Lung (tissue), 12 donors: ENCODE measurements around the gene AMBRA1. TPM values are rescaled to one million over a fixed set of nuclear protein-coding genes. Genes with fewer than 3 reads are reported as not detected.

ENCODE experiments used
- ATAC-seq: fragments of 200-7000 bp; cut with Tn5 transposase; one replicate; pipeline ENCODE4 v1.9.1; 2020; ENCODE audit warnings: moderate number of reproducible peaks; ENCODE audit not compliant: insufficient read depth, low FRiP score
- DNase-seq, 3 donors: peaks; one replicate each; pipeline ENCODE4 v3.0.0-alpha.2; 2013 to 2017
- H3K27ac ChIP-seq, 2 donors: one replicate each; pipeline ENCODE4 v1.5.1; 2013; ENCODE audit warnings: mild to moderate bottlenecking in 2 of 2, moderate library complexity in 2 of 2, control low read depth in 1 of 2, inconsistent platforms in 1 of 2, low read depth in 1 of 2, low read length in 1 of 2
- H3K27me3 ChIP-seq, 3 donors: one replicate each; pipeline ENCODE4 v1.5.1; 2013; ENCODE audit warnings: low read length in 2 of 3; ENCODE audit not compliant: control insufficient read depth in 3 of 3, insufficient read depth in 3 of 3
- H3K36me3 ChIP-seq, 4 donors: one replicate each; pipeline ENCODE4 v1.5.1; 2013; ENCODE audit warnings: low read length in 4 of 4, mild to moderate bottlenecking in 1 of 4, moderate library complexity in 1 of 4; ENCODE audit not compliant: control insufficient read depth in 4 of 4, insufficient read depth in 4 of 4
- H3K4me1 ChIP-seq, 5 donors: one replicate each; pipeline ENCODE4 v1.5.1; 2013; ENCODE audit warnings: low read length in 5 of 5, mild to moderate bottlenecking in 2 of 5, moderate library complexity in 1 of 5; ENCODE audit not compliant: control insufficient read depth in 5 of 5, insufficient read depth in 5 of 5
- H3K4me3 ChIP-seq: one replicate; pipeline ENCODE4 v1.5.1; 2013; ENCODE audit warnings: mild to moderate bottlenecking, control low read depth, moderate library complexity
- H3K9ac ChIP-seq, 2 donors: one replicate each; pipeline ENCODE4 v1.5.1; 2013; ENCODE audit warnings: low read length in 2 of 2, control low read depth in 1 of 2; ENCODE audit not compliant: insufficient read depth in 1 of 2
- H3K9me3 ChIP-seq, 4 donors: one replicate each; pipeline ENCODE4 v1.5.1; 2013; ENCODE audit warnings: low read length in 3 of 4, mild to moderate bottlenecking in 1 of 4, moderate library complexity in 1 of 4; ENCODE audit not compliant: control insufficient read depth in 4 of 4, insufficient read depth in 3 of 4
- WGBS, 2 donors: extraction: QIAGEN DNeasy Blood & Tissue Kit; methylation state at CpG; one replicate each; pipeline ENCODE4 v1.1.7; 2013; 5-methylcytosine and 5-hydroxymethylcytosine counted together
- polyA plus RNA-seq, 2 donors: library from polyadenylated mRNA; stranded (reverse); fragments of 200-250 nt; gene quantifications; one replicate each; pipeline ENCODE4 v1.2.1, GENCODE V29; 2013
- total RNA-seq, 2 donors: library from RNA; depleted of rRNA in 1 of 2; stranded (reverse); fragments of >200 nt in 1 of 2; gene quantifications; one replicate each; pipeline ENCODE4 v1.2.1, GENCODE V29; 2014 to 2021
- TF ChIP-seq, protein P1 (sequence below): IDR thresholded peaks from 2 replicates; pipeline ENCODE4 v1.5.1; 2012; ENCODE audit warnings: mild to moderate bottlenecking; ENCODE audit errors: control extremely low read depth, extremely low read depth
- donor health status: control.
- donor health status: control.
- donor health status: Bipolar disorder and iron deficiency.
- donor health status: healthy.
- donor health status: DM: yes; HTN: yes; CAD: no.

AMBRA1 gene
- total and polyA plus RNA-seq, 4 donors: 7.4 to 41.2 (median 23.7) TPM

DNA sequence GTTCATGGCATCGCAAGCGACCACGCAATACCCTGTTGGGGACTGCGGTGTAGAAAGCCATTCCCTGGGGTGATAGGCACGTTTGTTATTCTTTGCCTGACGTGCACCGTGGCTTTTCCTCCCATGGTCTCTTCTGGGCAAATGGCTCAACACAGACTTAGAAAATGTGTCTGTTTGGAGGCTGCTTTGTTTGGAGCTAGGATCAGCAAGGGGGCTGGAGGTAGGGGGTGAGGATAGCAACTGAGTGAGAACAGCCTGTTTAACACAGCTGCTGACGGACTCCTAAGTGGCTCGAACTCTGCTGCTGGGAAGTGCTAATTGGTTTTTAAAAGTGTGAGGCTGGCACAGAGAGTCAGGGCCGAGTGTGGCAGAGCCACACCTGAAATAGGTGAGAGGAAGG, 186.2 kb downstream of the AMBRA1 start:
- Histone ChIP-seq H3K9me3 (no peaks in the 10 kb centered on the region), H3K27ac (no peak overlapping the region), H3K27me3 (no peaks in the 10 kb centered on the region), H3K36me3 (peaks cover 0 to 51% (median 15%) of the 10 kb centered on the region in 4 donors), H3K4me1 (peaks cover 0 to 3% (median 0%) of the 10 kb centered on the region in 5 donors), H3K4me3 (no peak overlapping the region), H3K9ac (no peak overlapping the region)
- 86 to 94% methylated on average over 10 of the region's 10 CpGs for WGBS, 2 donors
- no peak for DNase-seq
- no peak for ATAC-seq
- TF ChIP-seq, protein P1, sequence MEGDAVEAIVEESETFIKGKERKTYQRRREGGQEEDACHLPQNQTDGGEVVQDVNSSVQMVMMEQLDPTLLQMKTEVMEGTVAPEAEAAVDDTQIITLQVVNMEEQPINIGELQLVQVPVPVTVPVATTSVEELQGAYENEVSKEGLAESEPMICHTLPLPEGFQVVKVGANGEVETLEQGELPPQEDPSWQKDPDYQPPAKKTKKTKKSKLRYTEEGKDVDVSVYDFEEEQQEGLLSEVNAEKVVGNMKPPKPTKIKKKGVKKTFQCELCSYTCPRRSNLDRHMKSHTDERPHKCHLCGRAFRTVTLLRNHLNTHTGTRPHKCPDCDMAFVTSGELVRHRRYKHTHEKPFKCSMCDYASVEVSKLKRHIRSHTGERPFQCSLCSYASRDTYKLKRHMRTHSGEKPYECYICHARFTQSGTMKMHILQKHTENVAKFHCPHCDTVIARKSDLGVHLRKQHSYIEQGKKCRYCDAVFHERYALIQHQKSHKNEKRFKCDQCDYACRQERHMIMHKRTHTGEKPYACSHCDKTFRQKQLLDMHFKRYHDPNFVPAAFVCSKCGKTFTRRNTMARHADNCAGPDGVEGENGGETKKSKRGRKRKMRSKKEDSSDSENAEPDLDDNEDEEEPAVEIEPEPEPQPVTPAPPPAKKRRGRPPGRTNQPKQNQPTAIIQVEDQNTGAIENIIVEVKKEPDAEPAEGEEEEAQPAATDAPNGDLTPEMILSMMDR: no peak

DNA sequence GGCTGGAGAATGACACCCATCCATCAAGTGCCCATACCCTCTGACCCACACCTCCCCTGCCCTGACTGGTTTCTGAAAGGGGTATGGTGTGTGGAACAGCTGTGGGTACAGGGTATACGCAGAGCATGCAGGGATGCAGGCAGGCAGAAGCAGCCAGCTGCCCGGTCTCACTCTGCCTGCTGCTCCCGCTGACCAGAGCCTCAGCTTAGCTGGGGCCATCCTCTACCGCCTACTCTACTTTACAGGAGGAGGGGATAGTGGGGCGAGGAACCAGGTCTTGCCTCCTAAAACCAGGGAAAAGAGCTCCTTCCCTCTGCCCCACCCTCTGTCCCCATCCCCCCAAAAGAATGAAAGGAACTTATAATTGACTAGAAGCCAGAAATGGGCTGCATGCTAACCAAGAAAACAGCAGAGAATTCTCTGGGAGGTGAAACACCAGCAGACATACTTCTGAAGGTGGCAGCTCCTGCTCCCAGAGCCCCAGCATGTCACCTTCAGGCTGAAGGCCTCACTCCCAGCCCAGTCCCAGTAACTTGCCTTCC, 189.3 kb downstream of the AMBRA1 start:
- TF ChIP-seq, protein P1: no peak
- Histone ChIP-seq H3K4me3 (no peak overlapping the region), H3K9ac (no peak overlapping the region), H3K9me3 (no peaks in the 10 kb centered on the region), H3K36me3 (peaks cover 0 to 49% (median 13%) of the 10 kb centered on the region in 4 donors), H3K27me3 (no peaks in the 10 kb centered on the region), H3K27ac (no peak overlapping the region), H3K4me1 (peaks cover 0 to 3% (median 0%) of the 10 kb centered on the region in 5 donors)
- ATAC-seq: no peak
- DNase-seq: no peak
- 87 to 93% methylated on average over 5 of the region's 5 CpGs for WGBS, 2 donors

DNA sequence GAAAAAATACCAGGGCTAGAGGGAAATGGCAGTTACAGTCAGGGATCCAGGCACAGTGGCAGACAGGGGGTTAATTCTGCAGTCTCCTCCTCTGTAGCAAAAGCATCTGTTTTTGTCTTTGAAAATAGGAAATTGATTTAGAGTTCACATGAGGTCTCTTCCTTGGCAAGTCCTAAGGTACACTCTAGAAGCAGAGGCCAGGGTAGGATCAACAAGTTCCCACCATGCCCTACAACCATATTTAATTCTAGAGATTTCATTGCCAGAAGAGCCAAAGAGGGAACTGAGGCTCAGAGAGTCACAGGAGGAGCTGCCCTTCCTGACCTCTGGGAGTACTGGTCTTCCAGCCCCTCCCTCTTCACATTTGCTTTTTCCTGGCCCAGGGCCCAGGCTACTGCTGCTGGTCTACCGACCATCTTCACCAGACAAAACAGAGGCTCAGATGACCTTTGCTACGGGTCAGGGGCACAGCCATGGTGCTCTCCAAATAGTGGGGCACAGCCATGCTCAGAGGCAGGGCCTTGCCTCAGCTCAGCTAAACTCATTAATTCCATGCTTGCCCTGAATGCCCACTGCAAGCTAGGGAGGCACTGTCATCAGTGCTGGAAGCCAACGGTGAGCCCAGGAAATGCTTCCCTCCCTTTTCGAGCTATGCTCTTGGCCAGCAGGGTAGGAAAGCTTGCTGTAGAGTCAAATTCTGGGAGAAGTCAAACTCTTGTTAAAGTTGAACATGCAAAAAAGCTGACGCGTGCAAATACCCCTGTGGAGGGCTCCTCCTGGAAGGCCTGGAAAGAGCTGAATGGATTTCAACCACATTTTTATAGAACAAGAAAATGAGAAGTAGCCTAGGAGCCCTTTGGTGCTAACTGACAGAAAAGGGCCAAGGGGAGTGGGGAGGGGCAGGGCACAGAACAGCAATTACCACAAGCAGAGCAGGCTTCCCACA, 190.6 kb downstream of the AMBRA1 start:
- Histone ChIP-seq H3K27me3 (no peaks in the 10 kb centered on the region), H3K4me3 (no peak overlapping the region), H3K9me3 (no peaks in the 10 kb centered on the region), H3K4me1 (peaks cover 0 to 3% (median 0%) of the 10 kb centered on the region in 5 donors), H3K27ac (no peak overlapping the region), H3K36me3 (peaks cover 0 to 40% (median 9%) of the 10 kb centered on the region in 4 donors), H3K9ac (no peak overlapping the region)
- no peak for DNase-seq
- TF ChIP-seq, protein P1: no peak
- WGBS, 2 donors: 84 to 90% methylated on average over 6 of the region's 6 CpGs
- ATAC-seq: no peak
